HL-60 (cell line): Measurements from ENCODE around the gene ZNF503.
A peak's percentile ranks its signal among the peaks of the same experiment; 100 is the strongest.

Experiments used
- DNase-seq, 2 experiments: peaks; one replicate each; pipeline ENCODE4 v3.0.0-alpha.2; 2010 to 2020; ENCODE audit warnings: low read depth in 1 of 2, low spot score in 1 of 2
- H3K27ac ChIP-seq: fragments of 250-450 bp; sonication (Bioruptor Pico); replicated peaks from 2 replicates; pipeline ENCODE4 v1.5.1; 2020; ENCODE audit warnings: mild to moderate bottlenecking, moderate library complexity
- H3K27me3 ChIP-seq: fragments of 250-450 bp; sonication (Bioruptor Pico); 2 replicates; pipeline ENCODE4 v1.5.1; 2021; ENCODE audit warnings: mild to moderate bottlenecking, moderate library complexity; ENCODE audit not compliant: insufficient read depth, poor library complexity, severe bottlenecking
- H3K4me3 ChIP-seq: replicated peaks from 2 replicates; pipeline ENCODE4 v1.5.1; 2011; ENCODE audit warnings: mild to moderate bottlenecking, control low read depth, low read length; ENCODE audit not compliant: insufficient read depth
- GABPA ChIP-seq: IDR thresholded peaks from 2 replicates; pipeline ENCODE4 v1.6.1; 2012; ENCODE audit warnings: low read depth
- POLR2AphosphoS5 ChIP-seq: IDR thresholded peaks from 2 replicates; pipeline ENCODE4 v1.6.1; 2012; ENCODE audit warnings: low read depth
- SPI1 ChIP-seq: IDR thresholded peaks from 2 replicates; pipeline ENCODE4 v1.6.1; 2012; ENCODE audit warnings: low read depth, mild to moderate bottlenecking, borderline replicate concordance
- TF ChIP-seq, protein P1 (sequence below): IDR thresholded peaks from 2 replicates; pipeline ENCODE4 v1.6.1; 2012; ENCODE audit warnings: low read depth; ENCODE audit not compliant: insufficient replicate concordance
- TF ChIP-seq, protein P2 (sequence below): IDR thresholded peaks from one replicate; pipeline ENCODE4 v1.5.1; 2011; ENCODE audit warnings: low read length, control low read depth, inconsistent platforms; ENCODE audit not compliant: insufficient read depth

ZNF503 gene

DNA sequence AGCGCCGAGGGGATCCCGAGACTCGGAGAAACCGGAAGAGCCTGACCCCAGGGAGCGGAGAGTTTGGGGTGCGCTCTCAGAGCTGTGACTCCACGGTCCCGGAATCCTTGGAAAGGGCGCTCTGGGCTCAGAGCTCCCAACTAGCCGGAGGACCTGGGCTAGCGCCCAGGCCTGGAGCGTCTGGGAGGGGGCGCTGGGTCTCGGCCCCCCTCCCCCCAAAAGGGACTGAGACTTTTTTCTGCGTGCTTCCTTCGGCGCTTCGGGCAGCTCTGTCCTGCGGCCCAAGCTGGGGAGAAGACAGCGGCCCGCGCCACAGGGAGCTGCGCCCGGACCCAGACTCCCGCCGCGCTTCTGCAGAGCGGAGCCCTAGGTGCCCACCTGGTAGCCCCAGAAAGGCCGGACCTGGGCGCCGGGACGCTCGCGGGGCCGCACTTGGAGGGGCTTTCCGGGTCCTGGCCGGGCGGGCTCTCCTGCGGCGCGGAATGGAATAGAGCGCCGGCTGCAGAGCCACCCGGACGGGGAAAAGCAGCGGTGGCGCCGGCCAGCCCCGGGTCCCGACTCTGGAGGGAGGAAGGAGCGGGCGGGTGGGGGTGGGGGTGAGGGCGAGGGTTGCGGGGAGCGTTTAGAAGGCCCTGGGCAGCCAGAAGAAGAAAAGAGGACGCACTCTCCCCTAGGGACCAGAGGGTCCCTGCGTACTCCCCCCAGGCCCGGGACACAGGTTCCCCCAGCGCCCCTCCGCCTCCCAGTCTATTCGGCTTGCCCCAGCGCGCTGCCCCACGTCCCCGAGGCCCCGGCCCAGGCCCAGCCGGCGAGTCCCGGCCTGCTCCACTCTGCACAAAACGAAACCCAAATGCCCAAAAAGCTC is 4.7 kb downstream of the ZNF503 start:
- H3K27me3 ChIP-seq, result peaks cover 2% of the 10 kb centered on the region
- TF ChIP-seq SPI1 (no peak), GABPA (no peak), POLR2AphosphoS5 (no peak)
- TF ChIP-seq, protein P1, sequence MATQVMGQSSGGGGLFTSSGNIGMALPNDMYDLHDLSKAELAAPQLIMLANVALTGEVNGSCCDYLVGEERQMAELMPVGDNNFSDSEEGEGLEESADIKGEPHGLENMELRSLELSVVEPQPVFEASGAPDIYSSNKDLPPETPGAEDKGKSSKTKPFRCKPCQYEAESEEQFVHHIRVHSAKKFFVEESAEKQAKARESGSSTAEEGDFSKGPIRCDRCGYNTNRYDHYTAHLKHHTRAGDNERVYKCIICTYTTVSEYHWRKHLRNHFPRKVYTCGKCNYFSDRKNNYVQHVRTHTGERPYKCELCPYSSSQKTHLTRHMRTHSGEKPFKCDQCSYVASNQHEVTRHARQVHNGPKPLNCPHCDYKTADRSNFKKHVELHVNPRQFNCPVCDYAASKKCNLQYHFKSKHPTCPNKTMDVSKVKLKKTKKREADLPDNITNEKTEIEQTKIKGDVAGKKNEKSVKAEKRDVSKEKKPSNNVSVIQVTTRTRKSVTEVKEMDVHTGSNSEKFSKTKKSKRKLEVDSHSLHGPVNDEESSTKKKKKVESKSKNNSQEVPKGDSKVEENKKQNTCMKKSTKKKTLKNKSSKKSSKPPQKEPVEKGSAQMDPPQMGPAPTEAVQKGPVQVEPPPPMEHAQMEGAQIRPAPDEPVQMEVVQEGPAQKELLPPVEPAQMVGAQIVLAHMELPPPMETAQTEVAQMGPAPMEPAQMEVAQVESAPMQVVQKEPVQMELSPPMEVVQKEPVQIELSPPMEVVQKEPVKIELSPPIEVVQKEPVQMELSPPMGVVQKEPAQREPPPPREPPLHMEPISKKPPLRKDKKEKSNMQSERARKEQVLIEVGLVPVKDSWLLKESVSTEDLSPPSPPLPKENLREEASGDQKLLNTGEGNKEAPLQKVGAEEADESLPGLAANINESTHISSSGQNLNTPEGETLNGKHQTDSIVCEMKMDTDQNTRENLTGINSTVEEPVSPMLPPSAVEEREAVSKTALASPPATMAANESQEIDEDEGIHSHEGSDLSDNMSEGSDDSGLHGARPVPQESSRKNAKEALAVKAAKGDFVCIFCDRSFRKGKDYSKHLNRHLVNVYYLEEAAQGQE, result no peak
- TF ChIP-seq, protein P2, sequence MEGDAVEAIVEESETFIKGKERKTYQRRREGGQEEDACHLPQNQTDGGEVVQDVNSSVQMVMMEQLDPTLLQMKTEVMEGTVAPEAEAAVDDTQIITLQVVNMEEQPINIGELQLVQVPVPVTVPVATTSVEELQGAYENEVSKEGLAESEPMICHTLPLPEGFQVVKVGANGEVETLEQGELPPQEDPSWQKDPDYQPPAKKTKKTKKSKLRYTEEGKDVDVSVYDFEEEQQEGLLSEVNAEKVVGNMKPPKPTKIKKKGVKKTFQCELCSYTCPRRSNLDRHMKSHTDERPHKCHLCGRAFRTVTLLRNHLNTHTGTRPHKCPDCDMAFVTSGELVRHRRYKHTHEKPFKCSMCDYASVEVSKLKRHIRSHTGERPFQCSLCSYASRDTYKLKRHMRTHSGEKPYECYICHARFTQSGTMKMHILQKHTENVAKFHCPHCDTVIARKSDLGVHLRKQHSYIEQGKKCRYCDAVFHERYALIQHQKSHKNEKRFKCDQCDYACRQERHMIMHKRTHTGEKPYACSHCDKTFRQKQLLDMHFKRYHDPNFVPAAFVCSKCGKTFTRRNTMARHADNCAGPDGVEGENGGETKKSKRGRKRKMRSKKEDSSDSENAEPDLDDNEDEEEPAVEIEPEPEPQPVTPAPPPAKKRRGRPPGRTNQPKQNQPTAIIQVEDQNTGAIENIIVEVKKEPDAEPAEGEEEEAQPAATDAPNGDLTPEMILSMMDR, result no peak
- no peak overlapping the region for H3K4me3 ChIP-seq
- DNase-seq, result no peak
- H3K27ac ChIP-seq, result no peak overlapping the region

DNA sequence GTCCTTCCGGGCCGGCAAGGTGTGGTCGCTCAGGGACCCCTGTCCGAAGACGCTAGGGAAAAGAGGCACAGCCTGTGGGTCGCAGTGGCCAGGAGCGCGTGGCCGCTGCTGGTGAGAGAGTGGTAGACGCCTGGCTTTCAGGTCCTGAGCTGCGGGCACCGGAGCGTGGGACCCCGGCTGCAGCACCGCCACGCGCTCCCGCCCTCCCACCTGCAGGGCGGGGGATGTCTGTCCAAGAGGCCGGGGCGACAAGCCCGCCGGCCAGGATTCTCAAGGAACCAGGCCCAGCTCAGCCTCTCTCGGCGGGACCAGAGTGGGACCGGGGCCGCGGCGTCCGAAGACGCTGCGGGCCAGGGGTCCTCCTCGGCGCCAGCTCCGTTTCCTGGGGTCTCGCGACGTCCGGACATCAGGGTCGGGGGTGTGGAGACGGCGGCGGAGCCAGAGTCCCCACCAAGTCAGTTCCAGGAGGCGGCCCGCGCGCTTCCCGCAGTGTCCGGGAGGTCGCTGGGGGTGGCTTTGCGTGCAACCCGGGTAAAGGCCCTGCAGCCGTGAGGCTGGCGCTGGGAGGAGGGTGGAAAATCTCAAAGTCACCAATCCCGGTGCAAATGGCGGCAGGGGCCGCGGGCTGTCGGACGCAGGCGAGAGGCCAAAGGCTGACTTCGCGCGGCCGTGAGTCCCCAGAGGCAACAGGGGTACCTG is 5.5 kb downstream of the ZNF503 start:
- peaks cover 2% of the 10 kb centered on the region for H3K27me3 ChIP-seq
- H3K4me3 ChIP-seq, result no peak overlapping the region
- H3K27ac ChIP-seq, result no peak overlapping the region
- no peak for TF ChIP-seq GABPA
- TF ChIP-seq, protein P2, result no peak
- TF ChIP-seq POLR2AphosphoS5, result no peak
- no peak for TF ChIP-seq SPI1
- TF ChIP-seq, protein P1, result no peak
- no peak for DNase-seq

DNA sequence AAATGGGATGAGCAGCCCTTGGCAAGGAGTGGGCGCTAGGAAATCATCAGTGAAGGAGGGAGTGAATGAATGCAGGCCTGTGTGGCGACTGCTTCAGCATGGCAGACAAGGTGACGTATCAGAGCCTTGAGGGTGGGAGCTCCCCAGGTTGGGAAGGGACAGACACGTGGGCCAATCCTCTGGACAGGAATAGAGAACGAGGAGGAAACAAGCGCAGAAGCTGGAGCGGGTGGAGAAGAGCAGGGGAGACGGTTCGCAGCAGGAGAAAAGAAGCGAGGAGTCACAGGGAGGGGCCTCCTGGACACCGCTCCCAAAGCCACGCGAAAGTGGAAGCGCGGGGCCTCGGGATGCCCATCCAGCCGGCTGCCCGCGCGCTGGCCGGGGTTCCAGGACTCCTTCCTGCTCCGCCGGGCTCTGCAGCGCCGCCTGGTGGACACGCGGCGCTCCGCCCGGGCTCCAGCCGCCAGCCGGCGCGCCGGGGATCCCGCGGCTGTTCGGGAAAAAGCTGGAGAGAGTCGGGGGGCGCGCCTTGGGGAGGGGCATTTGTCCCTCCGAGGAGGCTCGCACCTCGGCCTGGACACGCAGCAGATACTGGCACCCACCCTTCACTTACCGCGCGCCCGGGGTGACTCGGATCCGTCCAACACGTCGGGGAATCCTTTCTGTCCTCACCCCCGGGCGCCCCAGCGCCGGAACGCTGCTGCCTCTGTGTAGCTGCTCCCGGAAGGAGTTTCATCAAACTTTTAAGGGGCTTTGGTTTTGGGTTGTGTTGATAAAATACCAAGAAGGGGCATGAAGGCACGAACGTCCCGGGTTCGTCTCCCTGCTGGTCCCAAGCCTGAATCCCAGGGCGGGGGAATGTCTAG is 6.3 kb downstream of the ZNF503 start:
- H3K27ac ChIP-seq, result no peak overlapping the region
- peak in 1 of 2 experiments; percentile 20 for DNase-seq
- peaks cover 2% of the 10 kb centered on the region for H3K27me3 ChIP-seq
- H3K4me3 ChIP-seq, result no peak overlapping the region
- TF ChIP-seq, protein P2, result no peak
- TF ChIP-seq POLR2AphosphoS5 (no peak), SPI1 (no peak), GABPA (no peak)
- TF ChIP-seq, protein P1, result no peak
